HG03520 (cell line): ENCODE results near the gene CNGB1.
A peak's percentile ranks its signal among the peaks of the same experiment; 100 is the strongest.
"Not testable (repeated sequence)": the region's sequence is repeated elsewhere in the genome, so short reads cannot be mapped to it uniquely, and the experiment has no call there.

Experiments used
- ATAC-seq: cut with Tn5 transposase; IDR thresholded peaks from one replicate; pipeline ENCODE4 v1.9.1; 2021; ENCODE audit warnings: mild to moderate bottlenecking, moderate library complexity; ENCODE audit not compliant: unreplicated experiment

The CNGB1 gene

GRCh38 chr16:57970970-57971369 lies at the start of gene CNGB1:
TSS of gene CNGB1 (minus strand) at chr16:57971128. CDS start at chr16:57967286, 3,842 bp downstream.
- ATAC-seq, result no peak

- no peak for ATAC-seq
Measured at GRCh38 chr16:58019866-58020538, 49.1 kb upstream of the CNGB1 start.

GRCh38 chr16:58018803-58019202 lies 47.9 kb upstream of the CNGB1 start:
- no peak for ATAC-seq

DNA sequence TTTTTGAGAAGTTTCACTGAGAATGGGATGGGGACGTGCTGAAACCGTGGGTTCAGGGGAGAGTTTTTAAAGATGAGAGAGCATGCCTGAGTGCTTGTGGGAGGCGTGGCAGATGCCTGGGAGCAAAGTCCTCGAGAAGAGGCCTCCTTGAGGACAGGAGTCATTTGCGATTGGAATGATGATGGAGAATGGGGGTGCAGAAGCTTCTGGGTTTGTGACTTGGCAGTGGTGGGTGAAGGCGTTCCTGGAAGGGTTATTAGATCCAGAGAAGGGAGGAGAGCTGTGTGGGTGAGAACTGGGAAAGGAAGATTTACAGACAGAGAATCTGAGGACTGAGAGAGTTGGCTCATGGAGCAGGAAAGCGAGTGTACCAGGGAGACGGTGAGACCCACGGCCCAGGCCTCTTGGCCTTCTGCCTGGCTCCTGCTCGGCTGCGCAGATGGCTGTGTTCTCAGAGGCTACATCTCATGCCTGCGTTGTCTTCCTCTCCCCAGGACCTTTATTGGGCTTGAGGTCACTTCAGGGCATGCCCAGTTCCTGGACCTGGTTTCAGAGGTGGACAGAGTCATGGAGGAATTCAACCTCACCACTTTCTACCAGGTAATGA lies 46.0 kb upstream of the CNGB1 start:
- no peak for ATAC-seq

DNA sequence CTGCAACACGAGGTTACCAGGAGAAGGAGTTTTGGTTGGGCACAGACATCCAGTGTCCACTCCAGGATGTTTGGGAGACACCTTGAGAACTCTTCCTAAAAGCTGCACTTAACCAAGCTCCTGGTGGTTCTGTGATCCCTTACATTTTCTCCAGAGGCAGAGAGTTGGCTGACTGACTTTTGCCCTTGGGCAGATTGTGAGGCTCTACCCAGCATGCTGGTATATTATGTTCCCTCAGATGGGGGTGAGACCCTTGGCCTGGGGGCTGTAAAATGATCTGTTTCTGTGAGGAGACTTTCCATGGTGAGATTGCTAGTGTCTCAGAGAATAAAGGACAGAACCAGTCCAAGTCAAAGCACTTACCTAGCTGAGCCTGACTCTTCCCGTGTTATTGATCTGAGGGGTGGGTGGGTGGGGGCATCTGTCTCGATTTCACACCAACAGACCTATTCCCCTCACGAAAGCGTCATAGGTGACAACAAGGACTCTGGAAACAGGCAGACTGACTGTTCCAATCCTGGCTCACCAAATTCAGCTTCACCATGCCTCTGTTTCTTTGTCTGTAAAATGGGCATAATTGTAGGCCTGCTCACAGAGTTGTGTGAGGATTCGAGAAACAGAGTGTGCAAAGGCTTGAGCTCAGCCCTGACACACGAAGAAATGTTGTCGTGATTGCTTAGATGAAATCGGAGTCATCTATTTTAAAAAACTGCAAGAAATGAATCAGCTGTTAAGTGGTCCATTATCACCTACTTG lies 42.5 kb upstream of the CNGB1 start:
- ATAC-seq, result no peak

GRCh38 chr16:58012481-58012880 lies 41.6 kb upstream of the CNGB1 start:
- ATAC-seq, result no peak

GRCh38 chr16:58011652-58012051 lies 40.7 kb upstream of the CNGB1 start:
- ATAC-seq, result no peak

DNA sequence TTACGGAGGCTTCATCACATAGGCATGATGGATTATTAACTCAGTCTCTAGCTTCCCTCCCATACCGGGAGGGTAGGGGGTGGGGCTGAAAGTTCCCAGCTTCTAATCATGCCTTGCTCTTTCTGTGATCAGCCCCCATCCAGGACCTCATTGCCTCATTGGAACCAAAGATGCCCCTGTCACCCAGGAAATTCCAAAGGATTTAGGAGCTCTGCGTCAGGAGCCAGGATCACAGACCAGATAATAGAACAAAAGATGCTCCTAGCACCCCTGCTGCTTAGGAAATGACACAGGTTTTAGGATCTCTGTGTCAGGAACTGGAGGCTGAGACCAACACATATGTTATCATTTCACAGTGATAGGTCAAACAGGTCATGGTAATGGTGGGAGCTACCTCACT lies 40.0 kb upstream of the CNGB1 start:
- ATAC-seq, result no peak

DNA sequence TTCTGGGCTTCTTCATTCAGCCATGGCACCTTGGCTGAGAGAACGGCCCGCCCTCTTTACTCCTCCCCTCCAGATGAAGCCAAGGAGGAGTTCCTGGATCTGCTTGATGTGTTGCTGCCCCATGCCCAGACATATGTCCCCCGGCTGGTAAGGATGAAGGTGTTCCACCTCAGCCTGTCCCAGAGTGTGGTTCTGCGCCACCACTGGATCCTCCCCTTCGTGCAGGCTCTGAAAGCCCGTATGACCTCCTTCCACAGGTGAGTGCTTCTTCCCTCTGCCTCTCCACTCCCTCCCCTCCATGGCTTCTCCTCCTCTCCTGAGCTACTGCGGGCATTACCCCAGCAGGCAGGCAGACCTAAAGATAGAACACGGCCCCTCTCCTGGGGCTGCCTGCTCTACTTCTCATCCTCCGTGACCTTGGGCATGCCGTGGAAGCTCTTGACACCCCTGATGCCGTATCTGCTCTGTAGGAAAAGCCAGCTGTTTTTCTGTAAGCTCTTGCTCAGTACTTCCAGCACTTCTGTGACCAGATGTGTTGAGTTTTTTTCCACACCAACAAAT lies 39.0 kb upstream of the CNGB1 start:
- no peak for ATAC-seq

DNA sequence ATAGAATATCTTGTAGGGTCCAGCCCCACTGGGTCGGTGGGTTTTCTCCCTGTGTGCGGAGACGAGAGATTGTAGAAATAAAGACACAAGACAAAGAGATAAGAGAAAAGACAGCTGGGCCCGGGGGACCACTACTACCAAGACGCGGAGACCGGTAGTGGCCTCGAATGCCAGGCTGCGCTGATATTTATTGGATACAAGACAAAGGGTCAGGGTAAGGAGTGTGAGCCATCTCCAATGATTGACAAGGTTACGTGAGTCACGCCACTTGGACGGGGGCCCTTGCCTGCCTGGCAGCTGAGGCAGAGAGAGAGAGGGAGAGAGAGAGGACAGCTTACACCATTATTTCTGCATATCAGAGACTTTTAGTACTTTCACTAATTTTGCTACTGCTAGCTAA lies 33.8 kb upstream of the CNGB1 start:
- not testable (repeated sequence) for ATAC-seq

DNA sequence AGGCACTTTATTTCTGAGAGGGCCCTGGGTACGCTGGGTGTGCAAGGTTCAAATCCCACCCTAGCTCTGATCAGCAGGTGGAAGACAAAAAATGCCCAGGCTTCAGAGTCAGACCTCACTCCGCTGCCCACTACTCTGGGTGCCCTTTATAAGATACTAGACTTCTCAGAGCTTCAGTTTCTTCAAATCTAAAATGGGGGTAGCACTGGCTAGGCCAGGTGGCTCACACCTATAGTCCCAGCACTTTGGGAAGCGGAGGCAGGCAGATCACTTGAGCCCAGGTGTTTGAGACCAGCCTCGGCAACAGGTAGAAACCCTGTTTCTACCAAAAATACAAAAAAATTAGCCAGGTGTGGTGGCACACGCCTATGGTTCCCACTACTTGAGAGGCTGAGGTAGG lies 32.0 kb upstream of the CNGB1 start:
- no peak for ATAC-seq

DNA sequence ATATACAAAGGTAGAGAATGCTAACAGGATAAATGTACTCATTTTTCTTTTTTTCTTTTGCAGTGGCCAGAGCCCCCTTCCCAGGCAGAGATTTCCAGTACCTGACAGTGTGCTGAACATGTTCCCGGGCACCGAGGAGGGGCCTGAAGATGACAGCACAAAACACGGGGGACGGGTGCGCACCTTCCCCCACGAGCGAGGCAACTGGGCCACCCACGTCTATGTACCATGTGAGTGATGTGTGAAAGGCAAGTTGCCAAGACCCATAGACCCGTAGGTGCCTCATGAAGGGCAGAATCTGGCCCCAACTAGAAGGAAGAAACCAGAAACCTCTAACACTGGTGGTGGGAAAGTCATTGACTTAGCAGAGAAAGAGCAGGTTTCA lies 31.5 kb upstream of the CNGB1 start:
- no peak for ATAC-seq

- ATAC-seq, result no peak
Measured at GRCh38 chr16:58001781-58002415, 31.0 kb upstream of the CNGB1 start.

DNA sequence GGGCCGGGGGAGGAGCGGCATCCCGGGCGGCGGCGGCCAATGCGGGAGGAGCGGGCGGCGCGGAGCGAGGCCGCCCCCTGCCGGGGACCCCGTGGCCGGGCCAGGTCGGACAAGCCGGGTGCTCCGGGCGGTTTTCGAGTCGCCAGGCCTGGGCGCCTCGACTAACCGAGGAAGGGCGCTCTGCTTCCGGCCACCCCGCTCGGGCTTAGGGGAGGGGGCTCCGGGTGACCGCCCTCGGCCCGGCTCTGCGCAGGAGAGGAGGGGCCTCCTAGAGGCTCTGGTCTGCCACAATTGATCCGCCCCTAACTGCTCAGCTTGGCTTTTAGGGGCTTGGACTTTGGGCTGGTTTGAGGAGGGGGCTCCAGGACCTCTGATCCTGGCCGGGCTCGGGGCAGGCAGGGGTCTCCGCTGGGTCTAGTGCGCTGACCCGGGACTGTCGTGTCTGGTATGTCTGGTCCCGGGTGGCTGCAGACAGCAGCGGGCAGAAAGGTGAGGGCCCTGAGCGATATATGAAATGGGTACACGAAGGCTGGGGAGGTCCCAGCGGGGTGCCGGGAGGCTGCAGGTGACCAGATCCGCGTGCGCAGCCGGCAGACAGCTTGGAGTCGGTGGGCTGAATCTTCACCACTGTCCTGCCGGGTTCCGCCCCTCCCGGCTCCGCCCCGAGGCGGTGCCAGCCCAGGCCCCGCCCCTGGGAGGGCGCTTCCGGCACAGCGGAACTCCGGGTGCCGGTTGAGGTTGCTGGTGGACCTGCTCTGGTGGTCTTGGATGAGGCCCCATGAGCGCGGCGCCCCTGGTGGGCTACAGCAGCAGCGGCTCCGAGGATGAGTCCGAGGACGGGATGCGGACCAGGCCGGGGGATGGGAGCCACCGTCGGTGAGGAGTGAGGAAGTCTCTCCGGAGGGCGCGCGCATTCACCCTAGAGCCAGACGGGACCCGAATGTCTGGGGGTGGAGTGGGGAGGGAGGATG lies 30.1 kb upstream of the CNGB1 start, which contains the start of gene USB1:
TSS of gene USB1 (plus strand) at position 702 of the 971 bp plus-strand sequence. CDS start at position 779, 77 bp downstream.
- peak; percentile 70 for ATAC-seq

- peak; percentile 13 for ATAC-seq
Measured at GRCh38 chr16:57999971-58000705, 29.2 kb upstream of the CNGB1 start, which contains the start of gene ZNF319. TSS of gene ZNF319 (minus strand) at chr16:58000672. CDS start at chr16:57998265, 2,407 bp downstream.

- no peak for ATAC-seq
Measured at GRCh38 chr16:57999366-57999970, 28.5 kb upstream of the CNGB1 start.

GRCh38 chr16:57998992-57999365 lies 28.1 kb upstream of the CNGB1 start:
- no peak for ATAC-seq

DNA sequence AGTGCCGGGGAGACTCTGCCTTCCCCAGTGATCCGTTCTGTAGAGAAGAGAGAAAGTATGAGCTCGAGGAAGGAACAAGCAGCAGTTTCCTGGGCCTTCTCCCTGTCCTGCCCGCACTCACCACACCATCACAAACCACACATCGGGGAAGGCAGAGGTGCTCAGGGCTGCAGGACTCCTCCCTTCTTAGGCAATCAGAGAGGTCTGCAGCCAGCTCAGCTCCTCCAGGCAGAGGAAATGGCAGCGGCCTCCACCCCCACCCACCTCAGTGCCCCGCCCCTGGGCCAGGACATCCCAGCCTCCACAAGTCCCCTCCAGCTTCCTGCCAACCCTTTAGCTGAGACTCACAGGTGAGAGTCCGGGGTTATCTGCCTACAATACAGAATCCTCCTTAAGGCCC lies 27.6 kb upstream of the CNGB1 start:
- no peak for ATAC-seq
